Testis (tissue), 2 donors: ENCODE data around the gene CRYBB1.

ENCODE experiments used
- POLR2A ChIP-seq: fragments of 450-650 bp; IDR thresholded peaks from one replicate; pipeline ENCODE4 v1.6.1; 2017; ENCODE audit warnings: antibody characterized with exemption, mild to moderate bottlenecking, moderate library complexity
- TF ChIP-seq, protein P1 (sequence below), 3 experiments: fragments of 450-650 bp in 2 of 3; fragments of 200-600 bp in 1 of 3; sonication (generic) in 1 of 3; IDR thresholded peaks; one replicate each; pipeline ENCODE4 v1.5.1; 2016 to 2019; ENCODE audit warnings: antibody characterized with exemption in 3 of 3, mild to moderate bottlenecking in 2 of 3, moderate library complexity in 1 of 3

DNA sequence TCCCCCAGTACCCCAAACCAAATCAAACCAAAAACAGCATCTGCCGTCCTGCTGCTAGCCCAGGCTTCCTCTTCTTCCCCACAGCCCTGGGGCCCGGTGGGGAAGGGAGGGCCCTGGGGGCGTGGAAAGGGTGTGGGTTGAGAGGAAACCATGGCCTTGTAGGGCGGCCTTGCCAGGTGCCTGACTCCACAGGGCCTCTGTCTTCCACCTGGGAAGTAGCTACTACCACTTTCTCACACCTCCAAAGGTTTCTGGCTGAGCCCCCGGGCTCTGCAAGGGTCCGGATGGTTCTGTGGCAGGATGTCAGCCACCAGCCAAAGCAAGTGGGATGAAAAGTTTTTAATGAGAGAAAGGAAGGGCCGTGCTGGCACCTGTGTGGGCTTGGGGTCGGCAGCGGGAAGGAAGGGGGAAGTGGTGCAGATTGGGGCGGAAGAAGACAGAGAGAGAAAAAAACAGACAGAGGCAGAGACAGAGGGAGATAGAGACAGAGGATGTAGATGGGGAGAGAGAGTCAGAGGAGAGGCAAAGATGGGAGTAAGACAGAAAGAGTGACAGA lies 38.4 kb downstream of the CRYBB1 start:
- TF ChIP-seq, protein P1, sequence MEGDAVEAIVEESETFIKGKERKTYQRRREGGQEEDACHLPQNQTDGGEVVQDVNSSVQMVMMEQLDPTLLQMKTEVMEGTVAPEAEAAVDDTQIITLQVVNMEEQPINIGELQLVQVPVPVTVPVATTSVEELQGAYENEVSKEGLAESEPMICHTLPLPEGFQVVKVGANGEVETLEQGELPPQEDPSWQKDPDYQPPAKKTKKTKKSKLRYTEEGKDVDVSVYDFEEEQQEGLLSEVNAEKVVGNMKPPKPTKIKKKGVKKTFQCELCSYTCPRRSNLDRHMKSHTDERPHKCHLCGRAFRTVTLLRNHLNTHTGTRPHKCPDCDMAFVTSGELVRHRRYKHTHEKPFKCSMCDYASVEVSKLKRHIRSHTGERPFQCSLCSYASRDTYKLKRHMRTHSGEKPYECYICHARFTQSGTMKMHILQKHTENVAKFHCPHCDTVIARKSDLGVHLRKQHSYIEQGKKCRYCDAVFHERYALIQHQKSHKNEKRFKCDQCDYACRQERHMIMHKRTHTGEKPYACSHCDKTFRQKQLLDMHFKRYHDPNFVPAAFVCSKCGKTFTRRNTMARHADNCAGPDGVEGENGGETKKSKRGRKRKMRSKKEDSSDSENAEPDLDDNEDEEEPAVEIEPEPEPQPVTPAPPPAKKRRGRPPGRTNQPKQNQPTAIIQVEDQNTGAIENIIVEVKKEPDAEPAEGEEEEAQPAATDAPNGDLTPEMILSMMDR (IDR thresholded peaks at IDR 0.05): no peak
- TF ChIP-seq POLR2A: no peak
